HepG2 (cell line): ENCODE data around the gene GINM1. TPM values are rescaled to one million over a fixed set of nuclear protein-coding genes. Genes with fewer than 3 reads are reported as not detected.

Source experiments
- ATAC-seq: fragments of 200-7000 bp; cut with Tn5 transposase; 3 replicates; pipeline ENCODE4 v1.9.1; 2020; ENCODE audit warnings: mild to moderate bottlenecking, moderate library complexity
- BruUV-seq: library from RNA; stranded (reverse); fragments of 400-500 nt; replicated peaks from 2 replicates; lab custom pipeline; 2021; lab: Mats Ljungman, UMichigan
- CTCF ChIA-PET: fragments of 300-600 bp; formaldehyde crosslinking; extraction: SDS; loops from one replicate; lab custom pipeline; 2021; ENCODE audit warnings: low total read pairs, inconsistent platforms, low intra/inter-chr PET ratio; lab: Yijun Ruan, JAX
- POLR2A ChIA-PET: fragments of 350-600 bp; sonication (Branson Sonifier 250); formaldehyde crosslinking; loops from one replicate; lab custom pipeline; 2020; ENCODE audit warnings: antibody characterized with exemption, inconsistent platforms; lab: Yijun Ruan, JAX
- DNase-seq: peaks from one replicate; pipeline ENCODE4 v3.0.0-alpha.2; 2015; ENCODE audit warnings: low spot score
- FAIRE-seq: peaks from 3 replicates; lab custom pipeline; 2011; peaks lifted over from hg19 to GRCh38; lab: Jason Lieb, UNC
- H2AFZ ChIP-seq: one replicate; pipeline ENCODE4 v1.6.1; 2011; ENCODE audit warnings: low read length, inconsistent platforms
- H3K27ac ChIP-seq: fragments of 300-600 bp; 3 replicates; pipeline ENCODE4 v1.8.0; 2011; ENCODE audit warnings: mixed run types, mild to moderate bottlenecking, mixed read lengths, low read length, inconsistent platforms; ENCODE audit not compliant: insufficient read depth; ENCODE audit errors: extremely low read length
- H3K27me3 ChIP-seq, 2 experiments: fragments of 200-600 bp in 1 of 2; 2 replicates in 1 of 2; 3 replicates in 1 of 2; pipeline versions ENCODE4 v1.6.0 to v1.8.0; 2011; ENCODE audit warnings: low read length in 2 of 2, mild to moderate bottlenecking in 2 of 2, moderate library complexity in 2 of 2, inconsistent platforms in 1 of 2; ENCODE audit not compliant: insufficient read depth in 2 of 2, control insufficient read depth in 1 of 2
- H3K36me3 ChIP-seq, 2 experiments: fragments of 200-600 bp in 1 of 2; replicated peaks in 1 of 2; 2 replicates in 1 of 2; 3 replicates in 1 of 2; pipeline versions ENCODE4 v1.5.1 to v1.8.0; 2011; ENCODE audit warnings: low read length in 2 of 2, inconsistent platforms in 1 of 2; ENCODE audit not compliant: insufficient read depth in 2 of 2, control insufficient read depth in 1 of 2
- H3K4me1 ChIP-seq: 2 replicates; pipeline ENCODE4 v1.5.1; 2012; ENCODE audit warnings: low read length, inconsistent platforms; ENCODE audit not compliant: insufficient read depth
- H3K4me2 ChIP-seq: 2 replicates; pipeline ENCODE4 v1.6.0; 2011; ENCODE audit warnings: low read depth, low read length, inconsistent platforms
- H3K4me3 ChIP-seq, 3 experiments: fragments of 200-600 bp in 1 of 3; sonication (generic), shearing (Covaris generic) in 1 of 3; replicated peaks in 1 of 3; 2 replicates each; pipeline ENCODE4 v1.5.1; 2011 to 2016; ENCODE audit warnings: low read length in 3 of 3, inconsistent platforms in 2 of 3, low read depth in 2 of 3, mild to moderate bottlenecking in 2 of 3, control low read depth in 1 of 3, mixed read lengths in 1 of 3; ENCODE audit not compliant: insufficient read depth in 1 of 3
- H3K79me2 ChIP-seq: one replicate; pipeline ENCODE4 v1.6.1; 2011; ENCODE audit warnings: low read length, inconsistent platforms; ENCODE audit not compliant: insufficient read depth
- H3K9ac ChIP-seq: 2 replicates; pipeline ENCODE4 v1.6.0; 2011; ENCODE audit warnings: mild to moderate bottlenecking, low read depth, low read length, inconsistent platforms; ENCODE audit not compliant: insufficient read depth
- H3K9me3 ChIP-seq: 2 replicates; pipeline ENCODE4 v1.5.1; 2012; ENCODE audit warnings: mild to moderate bottlenecking, low read length
- H4K20me1 ChIP-seq: 2 replicates; pipeline ENCODE4 v1.6.0; 2011; ENCODE audit warnings: inconsistent platforms, mild to moderate bottlenecking, low read length, moderate library complexity; ENCODE audit not compliant: insufficient read depth
- CC2D1A ChIP-seq: sonication (generic); formaldehyde crosslinking; IDR thresholded peaks from 2 replicates; pipeline ENCODE4 v1.8.1; 2023; ENCODE audit warnings: mild to moderate bottlenecking, missing genetic modification reagents
- EED ChIP-seq: sonication (generic); formaldehyde crosslinking; IDR thresholded peaks from 2 replicates; pipeline ENCODE4 v1.5.0; 2020; ENCODE audit warnings: mild to moderate bottlenecking, missing genetic modification reagents
- KDM1A ChIP-seq: IDR thresholded peaks from 2 replicates; pipeline ENCODE4 v1.6.1; 2016; ENCODE audit warnings: missing compliant biosample characterization
- ZNF205 ChIP-seq: IDR thresholded peaks from 2 replicates; pipeline ENCODE4 v1.6.1; 2018; ENCODE audit warnings: missing biosample characterization, missing genetic modification reagents
- ZNF569 ChIP-seq: sonication (generic); formaldehyde crosslinking; IDR thresholded peaks from 2 replicates; pipeline ENCODE4 v1.5.0; 2020; ENCODE audit warnings: mild to moderate bottlenecking, missing genetic modification reagents, moderate library complexity, borderline replicate concordance
- ZNF891 ChIP-seq: sonication (generic); formaldehyde crosslinking; IDR thresholded peaks from 2 replicates; pipeline ENCODE4 v1.5.0; 2020; ENCODE audit warnings: mild to moderate bottlenecking, missing genetic modification reagents
- WGBS: methylation state at CpG from one replicate; pipeline ENCODE4 v1.1.6; 2017; ENCODE audit warnings: low lambda C conversion rate; 5-methylcytosine and 5-hydroxymethylcytosine counted together
- in situ Hi-C: cut with HindIII; loops from 2 replicates; pipeline ENCODE4 v1.10.0; 2017; ENCODE audit warnings: low pct_unique_long_range_greater_than_20kb; ENCODE audit not compliant: extremely low pct_ligation_motif_present
- intact Hi-C: fragments of 100-400 bp; cut with micrococcal nuclease; formaldehyde crosslinking; loops from one replicate; pipeline ENCODE4 v1.10.0; 2022; ENCODE audit not compliant: unreplicated experiment
- polyA plus RNA-seq, 8 experiments: library from polyadenylated mRNA; depleted of rRNA in 3 of 8; stranded (reverse) in 7 of 8; unstranded in 1 of 8; fragments of >200 nt; fragmentation: Illumina TruSeq in 4 of 8; extraction: Trizol in 4 of 8; gene quantifications; 2 replicates each; pipeline versions ENCODE4 v1.2.1 to v1.2.3, GENCODE V29; 2011 to 2016; ENCODE audit warnings: low read depth in 4 of 8, missing spikeins in 1 of 8, mixed read lengths in 1 of 8; ENCODE audit not compliant: insufficient read depth in 1 of 8
- total RNA-seq, 5 experiments: library from RNA; depleted of rRNA; stranded (reverse); fragments of >200 nt; fragmentation: Illumina TruSeq; extraction: Trizol; gene quantifications; 2 replicates each; pipeline ENCODE4 v1.2.3, GENCODE V29; 2016; ENCODE audit warnings: low read depth in 1 of 5
- TF ChIP-seq, protein P1 (sequence below): sonication (generic); formaldehyde crosslinking; IDR thresholded peaks from 2 replicates; pipeline ENCODE4 v1.8.0; 2022; ENCODE audit warnings: low read depth, missing genetic modification reagents
- TF ChIP-seq, protein P2 (sequence below): sonication (generic); formaldehyde crosslinking; IDR thresholded peaks from 2 replicates; pipeline ENCODE4 v1.8.0; 2022; ENCODE audit warnings: mild to moderate bottlenecking, missing genetic modification reagents, moderate library complexity
- TF ChIP-seq, protein P3 (sequence below): sonication (generic); formaldehyde crosslinking; conservative IDR thresholded peaks from 2 replicates; pipeline ENCODE4 v1.4.0; 2020; ENCODE audit warnings: mild to moderate bottlenecking, missing genetic modification reagents, moderate library complexity
- TF ChIP-seq, protein P4 (sequence below): sonication (generic); formaldehyde crosslinking; IDR thresholded peaks from 2 replicates; pipeline ENCODE4 v1.4.0; 2020; ENCODE audit warnings: missing genetic modification reagents, borderline replicate concordance
- TF ChIP-seq, protein P5 (sequence below): IDR thresholded peaks from 2 replicates; pipeline ENCODE4 v1.6.1; 2016; ENCODE audit warnings: missing genetic modification reagents, missing compliant biosample characterization

The GINM1 gene
- total and polyA plus RNA-seq, 2 of the 13 experiments (the other 11 are each of a cell fraction or from before 2014, with no cell fraction given) = 19.4 to 27.5 TPM

DNA sequence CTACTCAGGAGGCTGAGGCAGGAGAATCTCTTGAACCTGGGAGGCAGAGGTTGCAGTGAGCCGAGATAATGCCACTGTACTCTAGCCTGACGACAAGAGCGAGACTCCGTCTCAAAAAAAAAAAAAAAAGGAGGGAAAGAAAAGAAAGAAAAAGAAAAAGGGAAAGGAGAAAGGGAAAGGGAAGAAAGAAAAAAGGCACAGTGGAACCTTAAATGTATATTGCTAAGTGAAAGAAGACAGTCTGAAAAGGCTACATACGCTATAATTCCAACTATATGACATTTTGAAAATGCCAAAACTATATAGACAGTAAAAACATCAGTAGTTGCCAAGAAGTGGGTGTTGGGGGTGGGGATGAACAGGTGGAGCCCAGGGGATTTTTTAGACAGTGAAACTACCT is 36.5 kb upstream of the GINM1 start (continued):
- TF ChIP-seq ZNF569 (CRISPR knock-in tag) (no peak), KDM1A (CRISPR knock-in tag) (no peak)
- TF ChIP-seq, protein P1, sequence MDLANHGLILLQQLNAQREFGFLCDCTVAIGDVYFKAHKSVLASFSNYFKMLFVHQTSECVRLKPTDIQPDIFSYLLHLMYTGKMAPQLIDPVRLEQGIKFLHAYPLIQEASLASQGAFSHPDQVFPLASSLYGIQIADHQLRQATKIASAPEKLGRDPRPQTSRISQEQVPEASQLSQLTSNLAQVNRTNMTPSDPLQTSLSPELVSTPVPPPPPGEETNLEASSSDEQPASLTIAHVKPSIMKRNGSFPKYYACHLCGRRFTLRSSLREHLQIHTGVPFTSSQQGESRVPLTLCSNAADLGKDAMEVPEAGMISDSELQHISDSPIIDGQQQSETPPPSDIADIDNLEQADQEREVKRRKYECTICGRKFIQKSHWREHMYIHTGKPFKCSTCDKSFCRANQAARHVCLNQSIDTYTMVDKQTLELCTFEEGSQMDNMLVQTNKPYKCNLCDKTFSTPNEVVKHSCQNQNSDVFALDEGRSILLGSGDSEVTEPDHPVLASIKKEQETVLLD (CRISPR knock-in tag) = no peak
- TF ChIP-seq, protein P2, sequence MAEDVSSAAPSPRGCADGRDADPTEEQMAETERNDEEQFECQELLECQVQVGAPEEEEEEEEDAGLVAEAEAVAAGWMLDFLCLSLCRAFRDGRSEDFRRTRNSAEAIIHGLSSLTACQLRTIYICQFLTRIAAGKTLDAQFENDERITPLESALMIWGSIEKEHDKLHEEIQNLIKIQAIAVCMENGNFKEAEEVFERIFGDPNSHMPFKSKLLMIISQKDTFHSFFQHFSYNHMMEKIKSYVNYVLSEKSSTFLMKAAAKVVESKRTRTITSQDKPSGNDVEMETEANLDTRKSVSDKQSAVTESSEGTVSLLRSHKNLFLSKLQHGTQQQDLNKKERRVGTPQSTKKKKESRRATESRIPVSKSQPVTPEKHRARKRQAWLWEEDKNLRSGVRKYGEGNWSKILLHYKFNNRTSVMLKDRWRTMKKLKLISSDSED = no peak
- TF ChIP-seq, all 625 proteins: peak for 0

DNA sequence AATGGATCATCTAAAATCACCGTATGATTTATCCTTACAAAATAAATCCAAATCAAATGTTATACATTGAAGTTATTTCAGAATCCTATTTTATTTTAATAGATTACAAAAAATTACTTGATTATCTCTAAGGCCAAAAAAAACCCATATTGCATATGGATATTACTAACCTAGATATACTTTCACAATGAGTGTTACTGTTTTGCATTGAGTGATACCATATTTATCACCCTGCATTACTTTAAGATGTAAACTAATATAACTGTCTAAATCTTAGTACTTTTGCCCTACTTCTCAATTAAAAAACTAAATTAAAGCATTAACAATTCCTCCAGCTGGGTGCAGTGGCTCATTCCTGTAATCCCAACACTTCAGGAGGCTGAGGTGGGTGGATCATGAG is 31.4 kb upstream of the GINM1 start:
- in situ Hi-C loops (no loop called here), intact Hi-C loops (no loop called here)
- H2AFZ ChIP-seq = no peak overlapping the region
- ChIA-PET CTCF (no interaction called here), POLR2A (no interaction called here)
- H3K27ac ChIP-seq = no peak overlapping the region
- H3K9ac ChIP-seq = no peak overlapping the region
- H3K79me2 ChIP-seq = no peaks in the 10 kb centered on the region
- no peaks in the 10 kb centered on the region for H3K27me3 ChIP-seq
- no peak for DNase-seq
- 97% methylated on average over 1 of the region's 1 CpG for WGBS
- ATAC-seq = no peak
- no peaks in the 10 kb centered on the region for H3K4me1 ChIP-seq
- peaks cover 26 to 89% of the 10 kb centered on the region in 2 experiments for H3K36me3 ChIP-seq
- no peak overlapping the region for H3K4me3 ChIP-seq
- H3K9me3 ChIP-seq = no peaks in the 10 kb centered on the region
- no peak overlapping the region for H3K4me2 ChIP-seq
- no TSS peak for BruUV-seq
- no peak for FAIRE-seq
- H4K20me1 ChIP-seq = no peaks in the 10 kb centered on the region
- TF ChIP-seq, protein P3, sequence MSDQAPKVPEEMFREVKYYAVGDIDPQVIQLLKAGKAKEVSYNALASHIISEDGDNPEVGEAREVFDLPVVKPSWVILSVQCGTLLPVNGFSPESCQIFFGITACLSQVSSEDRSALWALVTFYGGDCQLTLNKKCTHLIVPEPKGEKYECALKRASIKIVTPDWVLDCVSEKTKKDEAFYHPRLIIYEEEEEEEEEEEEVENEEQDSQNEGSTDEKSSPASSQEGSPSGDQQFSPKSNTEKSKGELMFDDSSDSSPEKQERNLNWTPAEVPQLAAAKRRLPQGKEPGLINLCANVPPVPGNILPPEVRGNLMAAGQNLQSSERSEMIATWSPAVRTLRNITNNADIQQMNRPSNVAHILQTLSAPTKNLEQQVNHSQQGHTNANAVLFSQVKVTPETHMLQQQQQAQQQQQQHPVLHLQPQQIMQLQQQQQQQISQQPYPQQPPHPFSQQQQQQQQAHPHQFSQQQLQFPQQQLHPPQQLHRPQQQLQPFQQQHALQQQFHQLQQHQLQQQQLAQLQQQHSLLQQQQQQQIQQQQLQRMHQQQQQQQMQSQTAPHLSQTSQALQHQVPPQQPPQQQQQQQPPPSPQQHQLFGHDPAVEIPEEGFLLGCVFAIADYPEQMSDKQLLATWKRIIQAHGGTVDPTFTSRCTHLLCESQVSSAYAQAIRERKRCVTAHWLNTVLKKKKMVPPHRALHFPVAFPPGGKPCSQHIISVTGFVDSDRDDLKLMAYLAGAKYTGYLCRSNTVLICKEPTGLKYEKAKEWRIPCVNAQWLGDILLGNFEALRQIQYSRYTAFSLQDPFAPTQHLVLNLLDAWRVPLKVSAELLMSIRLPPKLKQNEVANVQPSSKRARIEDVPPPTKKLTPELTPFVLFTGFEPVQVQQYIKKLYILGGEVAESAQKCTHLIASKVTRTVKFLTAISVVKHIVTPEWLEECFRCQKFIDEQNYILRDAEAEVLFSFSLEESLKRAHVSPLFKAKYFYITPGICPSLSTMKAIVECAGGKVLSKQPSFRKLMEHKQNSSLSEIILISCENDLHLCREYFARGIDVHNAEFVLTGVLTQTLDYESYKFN (CRISPR knock-in tag) = no peak
- TF ChIP-seq, protein P4, sequence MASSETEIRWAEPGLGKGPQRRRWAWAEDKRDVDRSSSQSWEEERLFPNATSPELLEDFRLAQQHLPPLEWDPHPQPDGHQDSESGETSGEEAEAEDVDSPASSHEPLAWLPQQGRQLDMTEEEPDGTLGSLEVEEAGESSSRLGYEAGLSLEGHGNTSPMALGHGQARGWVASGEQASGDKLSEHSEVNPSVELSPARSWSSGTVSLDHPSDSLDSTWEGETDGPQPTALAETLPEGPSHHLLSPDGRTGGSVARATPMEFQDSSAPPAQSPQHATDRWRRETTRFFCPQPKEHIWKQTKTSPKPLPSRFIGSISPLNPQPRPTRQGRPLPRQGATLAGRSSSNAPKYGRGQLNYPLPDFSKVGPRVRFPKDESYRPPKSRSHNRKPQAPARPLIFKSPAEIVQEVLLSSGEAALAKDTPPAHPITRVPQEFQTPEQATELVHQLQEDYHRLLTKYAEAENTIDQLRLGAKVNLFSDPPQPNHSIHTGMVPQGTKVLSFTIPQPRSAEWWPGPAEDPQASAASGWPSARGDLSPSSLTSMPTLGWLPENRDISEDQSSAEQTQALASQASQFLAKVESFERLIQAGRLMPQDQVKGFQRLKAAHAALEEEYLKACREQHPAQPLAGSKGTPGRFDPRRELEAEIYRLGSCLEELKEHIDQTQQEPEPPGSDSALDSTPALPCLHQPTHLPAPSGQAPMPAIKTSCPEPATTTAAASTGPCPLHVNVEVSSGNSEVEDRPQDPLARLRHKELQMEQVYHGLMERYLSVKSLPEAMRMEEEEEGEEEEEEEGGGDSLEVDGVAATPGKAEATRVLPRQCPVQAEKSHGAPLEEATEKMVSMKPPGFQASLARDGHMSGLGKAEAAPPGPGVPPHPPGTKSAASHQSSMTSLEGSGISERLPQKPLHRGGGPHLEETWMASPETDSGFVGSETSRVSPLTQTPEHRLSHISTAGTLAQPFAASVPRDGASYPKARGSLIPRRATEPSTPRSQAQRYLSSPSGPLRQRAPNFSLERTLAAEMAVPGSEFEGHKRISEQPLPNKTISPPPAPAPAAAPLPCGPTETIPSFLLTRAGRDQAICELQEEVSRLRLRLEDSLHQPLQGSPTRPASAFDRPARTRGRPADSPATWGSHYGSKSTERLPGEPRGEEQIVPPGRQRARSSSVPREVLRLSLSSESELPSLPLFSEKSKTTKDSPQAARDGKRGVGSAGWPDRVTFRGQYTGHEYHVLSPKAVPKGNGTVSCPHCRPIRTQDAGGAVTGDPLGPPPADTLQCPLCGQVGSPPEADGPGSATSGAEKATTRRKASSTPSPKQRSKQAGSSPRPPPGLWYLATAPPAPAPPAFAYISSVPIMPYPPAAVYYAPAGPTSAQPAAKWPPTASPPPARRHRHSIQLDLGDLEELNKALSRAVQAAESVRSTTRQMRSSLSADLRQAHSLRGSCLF (CRISPR knock-in tag) = no peak
- TF ChIP-seq ZNF891 (no peak), EED (CRISPR knock-in tag) (no peak), ZNF205 (CRISPR knock-in tag) (no peak), CC2D1A (CRISPR knock-in tag) (no peak)
- TF ChIP-seq, protein P5, sequence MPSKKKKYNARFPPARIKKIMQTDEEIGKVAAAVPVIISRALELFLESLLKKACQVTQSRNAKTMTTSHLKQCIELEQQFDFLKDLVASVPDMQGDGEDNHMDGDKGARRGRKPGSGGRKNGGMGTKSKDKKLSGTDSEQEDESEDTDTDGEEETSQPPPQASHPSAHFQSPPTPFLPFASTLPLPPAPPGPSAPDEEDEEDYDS (CRISPR knock-in tag) = no peak
